OCI-LY3 (cell line): ENCODE data around the gene CCDC69.

Experiments
- H2AFZ ChIP-seq: fragments of 200-600, 300-600 bp; shearing (Covaris generic); 2 replicates; pipeline ENCODE4 v1.6.0; 2014; ENCODE audit warnings: antibody characterized with exemption, low read depth, low read length
- H3K27ac ChIP-seq: fragments of 200-600, 300-600 bp; sonication (generic); 2 replicates; pipeline ENCODE4 v1.5.1; 2014; ENCODE audit warnings: mild to moderate bottlenecking, low read length, moderate library complexity, mixed read lengths
- H3K27me3 ChIP-seq: fragments of 200-600, 300-600 bp; sonication (generic); 2 replicates; pipeline ENCODE4 v1.6.1; 2014; ENCODE audit warnings: low read depth, low read length, mixed read lengths
- H3K36me3 ChIP-seq: fragments of 200-600, 300-600 bp; sonication (generic); replicated peaks from 2 replicates; pipeline ENCODE3; 2014; ENCODE audit warnings: low read depth, low read length, mixed read lengths
- H3K4me1 ChIP-seq: fragments of 300-600, 200-600 bp; sonication (generic); 2 replicates; pipeline ENCODE4 v1.6.1; 2014; ENCODE audit warnings: low read length, mixed read lengths
- H3K4me2 ChIP-seq: fragments of 200-600, 300-600 bp; sonication (generic); 2 replicates; pipeline ENCODE4 v1.6.1; 2014; ENCODE audit warnings: low read length, mixed read lengths
- H3K4me3 ChIP-seq: fragments of 300-600, 200-600 bp; sonication (generic); 2 replicates; pipeline ENCODE4 v1.5.1; 2014; ENCODE audit warnings: antibody characterized with exemption, mild to moderate bottlenecking, low read length, moderate library complexity
- H3K79me2 ChIP-seq: fragments of 300-600, 200-600 bp; shearing (Covaris generic); 2 replicates; pipeline ENCODE4 v1.6.1; 2014; ENCODE audit warnings: mild to moderate bottlenecking, low read length, mixed read lengths
- H3K9ac ChIP-seq: fragments of 300-600, 200-600 bp; shearing (Covaris generic); 2 replicates; pipeline ENCODE4 v1.6.0; 2014; ENCODE audit warnings: mild to moderate bottlenecking, low read length, moderate library complexity
- H3K9me3 ChIP-seq: fragments of 200-600, 300-600 bp; shearing (Covaris generic); 2 replicates; pipeline ENCODE4 v1.6.1; 2014; ENCODE audit warnings: low read length, mixed read lengths; ENCODE audit not compliant: insufficient read depth
- H4K20me1 ChIP-seq: fragments of 200-600, 300-600 bp; sonication (generic); 2 replicates; pipeline ENCODE4 v1.6.1; 2016; ENCODE audit warnings: low read length, mixed read lengths; ENCODE audit not compliant: insufficient read depth
- EZH2phosphoT487 ChIP-seq: fragments of 200-600 bp; shearing (Covaris generic); IDR thresholded peaks from 2 replicates; pipeline ENCODE4 v1.6.1; 2018; ENCODE audit warnings: antibody characterized with exemption, mixed run types, low read depth
- TF ChIP-seq, protein P1 (sequence below): fragments of 200-600, 300-600 bp; sonication (generic); IDR thresholded peaks from 2 replicates; pipeline ENCODE4 v1.5.1; 2014; ENCODE audit warnings: antibody characterized with exemption, low read length, low read depth

CCDC69 gene

DNA sequence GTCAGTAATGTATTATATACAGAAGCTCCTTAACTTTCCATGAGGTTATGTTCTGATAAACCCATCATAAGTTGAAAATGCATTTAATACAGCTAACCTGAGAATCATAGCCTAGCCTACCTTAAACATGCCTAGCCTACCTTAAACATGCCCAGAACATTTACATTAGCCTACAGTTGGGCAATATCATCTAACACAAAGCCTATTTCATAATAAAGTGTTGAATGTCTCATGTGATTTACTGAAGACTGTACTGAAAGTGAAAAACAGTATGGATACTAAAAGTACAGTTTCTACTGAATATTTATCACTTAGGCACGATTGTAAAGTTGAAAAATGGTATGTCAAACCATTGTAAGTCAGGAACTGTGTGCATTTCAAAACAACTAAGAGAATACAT is 30.7 kb upstream of the CCDC69 start:
- peaks cover 16% of the 10 kb centered on the region for H3K36me3 ChIP-seq
- TF ChIP-seq EZH2phosphoT487: no peak
- TF ChIP-seq, protein P1, sequence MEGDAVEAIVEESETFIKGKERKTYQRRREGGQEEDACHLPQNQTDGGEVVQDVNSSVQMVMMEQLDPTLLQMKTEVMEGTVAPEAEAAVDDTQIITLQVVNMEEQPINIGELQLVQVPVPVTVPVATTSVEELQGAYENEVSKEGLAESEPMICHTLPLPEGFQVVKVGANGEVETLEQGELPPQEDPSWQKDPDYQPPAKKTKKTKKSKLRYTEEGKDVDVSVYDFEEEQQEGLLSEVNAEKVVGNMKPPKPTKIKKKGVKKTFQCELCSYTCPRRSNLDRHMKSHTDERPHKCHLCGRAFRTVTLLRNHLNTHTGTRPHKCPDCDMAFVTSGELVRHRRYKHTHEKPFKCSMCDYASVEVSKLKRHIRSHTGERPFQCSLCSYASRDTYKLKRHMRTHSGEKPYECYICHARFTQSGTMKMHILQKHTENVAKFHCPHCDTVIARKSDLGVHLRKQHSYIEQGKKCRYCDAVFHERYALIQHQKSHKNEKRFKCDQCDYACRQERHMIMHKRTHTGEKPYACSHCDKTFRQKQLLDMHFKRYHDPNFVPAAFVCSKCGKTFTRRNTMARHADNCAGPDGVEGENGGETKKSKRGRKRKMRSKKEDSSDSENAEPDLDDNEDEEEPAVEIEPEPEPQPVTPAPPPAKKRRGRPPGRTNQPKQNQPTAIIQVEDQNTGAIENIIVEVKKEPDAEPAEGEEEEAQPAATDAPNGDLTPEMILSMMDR: no peak
- no peaks in the 10 kb centered on the region for H3K9me3 ChIP-seq
- H3K9ac ChIP-seq: peak overlapping the region; percentile 91; the same call in 1 of the 2 replicates
- H3K4me3 ChIP-seq: peak overlapping the region; percentile 98
- H3K79me2 ChIP-seq: peaks cover 63% of the 10 kb centered on the region
- H4K20me1 ChIP-seq: peaks cover 17% of the 10 kb centered on the region; the same call in 1 of the 2 replicates
- H3K4me1 ChIP-seq: peaks cover 69% of the 10 kb centered on the region
- no peaks in the 10 kb centered on the region for H3K27me3 ChIP-seq
- peak overlapping the region; percentile 82 for H3K27ac ChIP-seq
- H3K4me2 ChIP-seq: peak overlapping the region; percentile 84
- no peak overlapping the region for H2AFZ ChIP-seq

DNA sequence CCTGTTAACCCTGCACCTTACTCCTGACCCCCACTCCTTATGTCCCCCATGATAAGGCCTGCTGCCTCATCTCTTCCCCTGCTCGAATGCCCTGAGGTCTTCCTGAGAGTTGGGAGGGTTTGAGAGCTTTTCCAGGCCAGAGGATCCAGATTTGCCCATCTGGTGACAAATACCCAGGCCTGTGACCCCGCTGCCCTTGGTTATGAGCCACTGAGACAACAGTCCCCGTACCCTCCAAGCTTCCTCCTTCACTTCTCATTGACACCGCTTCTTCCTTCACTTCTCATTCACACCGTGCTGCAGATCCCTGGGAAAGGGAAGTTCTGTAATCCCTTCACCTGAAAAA is 29.7 kb upstream of the CCDC69 start:
- TF ChIP-seq EZH2phosphoT487: no peak
- TF ChIP-seq, protein P1: no peak
- peak overlapping the region; percentile 82 for H3K27ac ChIP-seq
- H3K36me3 ChIP-seq: peaks cover 13% of the 10 kb centered on the region
- no peaks in the 10 kb centered on the region for H3K9me3 ChIP-seq
- H3K4me3 ChIP-seq: peak overlapping the region; percentile 98
- H3K4me2 ChIP-seq: peak overlapping the region; percentile 84
- peaks cover 64% of the 10 kb centered on the region for H3K4me1 ChIP-seq
- peaks cover 54% of the 10 kb centered on the region for H3K79me2 ChIP-seq
- H4K20me1 ChIP-seq: peaks cover 8% of the 10 kb centered on the region; the same call in 1 of the 2 replicates
- peak overlapping the region; percentile 91 for H3K9ac ChIP-seq
- H3K27me3 ChIP-seq: no peaks in the 10 kb centered on the region
- H2AFZ ChIP-seq: no peak overlapping the region

DNA sequence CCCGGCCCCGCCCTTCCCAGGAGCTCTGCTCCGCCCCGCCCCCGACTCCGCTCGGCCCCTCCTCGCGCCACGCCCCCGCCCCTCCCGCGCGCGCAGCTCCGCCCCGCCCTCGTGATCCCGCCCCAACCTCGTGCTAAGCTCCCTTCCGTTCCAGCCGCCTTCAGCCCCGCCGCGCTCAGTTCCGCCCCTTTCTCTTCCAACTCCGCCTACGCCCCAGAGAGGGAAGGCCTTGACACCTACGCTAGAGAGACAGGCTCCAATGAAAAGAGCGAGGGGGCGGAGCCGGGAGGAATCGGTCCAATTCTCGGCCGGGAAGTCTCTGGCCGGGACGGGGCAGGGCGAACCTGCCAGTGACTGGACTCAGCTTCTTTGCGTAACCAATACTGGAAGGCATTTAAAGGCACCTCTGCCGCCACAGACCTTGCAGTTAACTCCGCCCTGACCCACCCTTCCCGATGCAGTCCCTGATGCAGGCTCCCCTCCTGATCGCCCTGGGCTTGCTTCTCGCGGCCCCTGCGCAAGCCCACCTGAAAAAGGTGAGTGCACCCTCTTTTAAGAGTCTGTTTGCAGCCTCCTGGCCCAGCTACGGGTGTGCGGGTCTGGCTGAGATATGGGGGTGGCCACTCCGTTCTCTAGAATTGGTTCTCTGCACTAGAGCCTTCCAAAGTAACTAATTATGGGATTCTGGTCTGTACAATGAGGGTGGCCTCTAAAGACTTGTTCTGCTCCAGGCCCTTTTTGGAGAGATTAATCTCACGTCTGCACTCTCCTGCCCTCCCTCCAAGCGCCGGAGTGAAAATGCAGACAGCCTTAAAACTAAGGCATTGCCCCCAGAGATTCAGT is 29.1 kb upstream of the CCDC69 start, which contains the start of gene GM2A:
GM2A (plus strand) TSS at position 424 of the 843 bp plus-strand sequence; CDS start at position 456, 32 bp downstream.
- peaks cover 48% of the 10 kb centered on the region for H3K79me2 ChIP-seq
- H2AFZ ChIP-seq: peak within 1 kb of the TSS; percentile 78
- peaks cover 2% of the 10 kb centered on the region; the same call in 1 of the 2 replicates for H4K20me1 ChIP-seq
- H3K9me3 ChIP-seq: no peaks in the 10 kb centered on the region
- peak within 1 kb of the TSS; percentile 82 for H3K27ac ChIP-seq
- TF ChIP-seq, protein P1: no peak
- no peak for TF ChIP-seq EZH2phosphoT487
- peaks cover 58% of the 10 kb centered on the region for H3K4me1 ChIP-seq
- H3K4me2 ChIP-seq: peak within 1 kb of the TSS; percentile 96
- no peaks in the 10 kb centered on the region for H3K27me3 ChIP-seq
- peak within 1 kb of the TSS; percentile 98 for H3K4me3 ChIP-seq
- peak within 1 kb of the TSS; percentile 91 for H3K9ac ChIP-seq
- H3K36me3 ChIP-seq: peaks cover 7% of the 10 kb centered on the region

GRCh38 chr5:151251621-151252020 is 27.7 kb upstream of the CCDC69 start:
- no peak for TF ChIP-seq EZH2phosphoT487
- TF ChIP-seq, protein P1: no peak
- peaks cover 5% of the 10 kb centered on the region for H3K36me3 ChIP-seq
- peak overlapping the region; percentile 68 for H3K27ac ChIP-seq
- H3K79me2 ChIP-seq: peaks cover 35% of the 10 kb centered on the region
- no peaks in the 10 kb centered on the region for H3K9me3 ChIP-seq
- peak overlapping the region; percentile 58; the same call in 1 of the 2 replicates for H2AFZ ChIP-seq
- H3K4me3 ChIP-seq: peak overlapping the region; percentile 76
- H3K4me2 ChIP-seq: peak overlapping the region; percentile 96
- H4K20me1 ChIP-seq: no peaks in the 10 kb centered on the region
- peak overlapping the region; percentile 68 for H3K9ac ChIP-seq
- peaks cover 54% of the 10 kb centered on the region for H3K4me1 ChIP-seq
- no peaks in the 10 kb centered on the region for H3K27me3 ChIP-seq
